ENCODE results near the gene ATRN. TPM values are rescaled to one million over a fixed set of nuclear protein-coding genes. Genes with fewer than 3 reads are reported as not detected.

The ATRN gene
- total RNA-seq, 1 donor from 2014 or later = 31.6 TPM

- H3K27ac ChIP-seq = no peak overlapping the region
- no peak for TF ChIP-seq CTCF (IDR thresholded peaks at IDR 0.05)
- no peaks in the 10 kb centered on the region for H3K9me3 ChIP-seq
- H3K36me3 ChIP-seq = peaks cover 79% of the 10 kb centered on the region
- intact Hi-C loops (cut with DNase I) = no loop called here
- no peak overlapping the region for H3K4me3 ChIP-seq
- ATAC-seq = peak; percentile 10
- DNase-seq = no peak
- no peaks in the 10 kb centered on the region for H3K27me3 ChIP-seq
- no peaks in the 10 kb centered on the region for H3K4me1 ChIP-seq
These were observed 174.7 kb downstream of the ATRN start for GRCh38 chr20:3645309-3646066.

- TF ChIP-seq CTCF (IDR thresholded peaks at IDR 0.05) = no peak
- DNase-seq (no peak), ATAC-seq (no peak)
- intact Hi-C loops (cut with DNase I) = no loop called here
- peaks cover 79% of the 10 kb centered on the region for H3K36me3 ChIP-seq
- no peak overlapping the region for H3K4me3 ChIP-seq
- no peaks in the 10 kb centered on the region for H3K4me1 ChIP-seq
- H3K27me3 ChIP-seq = no peaks in the 10 kb centered on the region
- no peaks in the 10 kb centered on the region for H3K9me3 ChIP-seq
- H3K27ac ChIP-seq = no peak overlapping the region
These were observed 175.2 kb downstream of the ATRN start for GRCh38 chr20:3646067-3646440.

DNA sequence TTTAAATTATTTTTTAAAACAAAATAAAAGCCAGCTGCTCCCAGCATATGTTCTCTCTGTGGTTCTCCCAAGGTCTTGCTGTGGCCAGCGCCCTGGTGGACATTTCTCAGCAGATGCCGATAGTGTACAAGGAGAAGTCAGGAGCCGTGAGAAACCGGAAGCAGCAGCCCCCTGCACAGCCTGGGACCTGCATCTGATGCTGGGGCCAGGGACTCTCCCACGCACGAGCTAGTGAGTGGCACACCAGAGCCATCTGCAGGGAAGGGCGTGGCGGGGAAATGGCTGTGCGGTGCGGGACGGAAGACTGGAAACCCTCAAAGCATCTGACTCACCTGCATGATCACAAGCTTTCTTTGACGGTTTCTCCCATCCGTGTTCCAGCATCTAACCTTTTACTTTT, 175.8 kb downstream of the ATRN start:
- TF ChIP-seq CTCF (IDR thresholded peaks at IDR 0.05) = no peak
- Histone ChIP-seq H3K27me3 (no peaks in the 10 kb centered on the region), H3K27ac (no peak overlapping the region), H3K36me3 (peaks cover 79% of the 10 kb centered on the region), H3K4me1 (no peaks in the 10 kb centered on the region), H3K4me3 (no peak overlapping the region), H3K9me3 (no peaks in the 10 kb centered on the region)
- intact Hi-C loops (cut with DNase I) = no loop called here
- DNase-seq (no peak), ATAC-seq (no peak)

DNA sequence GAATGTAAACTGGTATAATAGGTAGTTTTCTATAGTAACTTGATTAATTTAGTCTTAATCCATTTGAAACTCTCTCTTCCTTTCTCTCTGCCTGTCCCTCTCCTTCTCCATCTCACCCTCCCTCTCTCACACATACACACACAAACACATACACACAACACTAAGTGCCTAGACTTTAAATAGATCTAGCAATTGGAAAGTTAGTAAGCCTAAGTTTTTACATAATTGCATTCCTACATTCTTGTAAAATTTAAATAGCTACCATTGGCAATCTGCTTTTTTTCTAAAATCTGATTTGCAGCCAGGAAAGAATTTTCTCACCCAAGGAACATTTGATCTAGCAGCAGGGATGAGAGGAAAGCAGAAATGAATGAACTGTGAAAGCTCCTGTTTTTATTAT, 176.7 kb downstream of the ATRN start:
- no peak for TF ChIP-seq CTCF (IDR thresholded peaks at IDR 0.05)
- Histone ChIP-seq H3K27me3 (no peaks in the 10 kb centered on the region), H3K27ac (no peak overlapping the region), H3K9me3 (no peaks in the 10 kb centered on the region), H3K4me1 (no peaks in the 10 kb centered on the region), H3K4me3 (no peak overlapping the region), H3K36me3 (peaks cover 75% of the 10 kb centered on the region)
- DNase-seq (no peak), ATAC-seq (no peak)
- intact Hi-C loops (cut with DNase I) = no loop called here

- H3K9me3 ChIP-seq = peaks cover 3% of the 10 kb centered on the region
These were observed 178.1 kb downstream of the ATRN start for GRCh38 chr20:3648951-3649350.

More at GRCh38 chr20:3648951-3649350, 178.1 kb downstream of the ATRN start:
- Histone ChIP-seq H3K4me3 (no peak overlapping the region), H3K4me1 (no peaks in the 10 kb centered on the region), H3K36me3 (peaks cover 62% of the 10 kb centered on the region), H3K27me3 (no peaks in the 10 kb centered on the region), H3K27ac (no peak overlapping the region)
- no peak for ATAC-seq
- TF ChIP-seq CTCF (IDR thresholded peaks at IDR 0.05) = no peak
- no peak for DNase-seq
- intact Hi-C loops (cut with DNase I) = no loop called here
